Left lobe of liver (tissue), 2 donors: Measurements from ENCODE around the gene PLD6. TPM values are rescaled to one million over a fixed set of nuclear protein-coding genes. Genes with fewer than 3 reads are reported as not detected.
"Not testable (repeated sequence)": the region's sequence is repeated elsewhere in the genome, so short reads cannot be mapped to it uniquely, and the experiment has no call there.

Experiments used
- ATAC-seq: fragments of 200-7000 bp; cut with Tn5 transposase; one replicate; pipeline ENCODE4 v1.9.1; 2020; ENCODE audit warnings: mild to moderate bottlenecking, moderate library complexity
- DNase-seq: peaks from one replicate; pipeline ENCODE4 v3.0.0-alpha.2; 2020; ENCODE audit warnings: low spot score
- total RNA-seq: library from RNA; stranded (reverse); gene quantifications from one replicate; pipeline ENCODE4 v1.2.1, GENCODE V29; 2021
- donor health status: DM: no; HTN: no; CAD: no; lungs with moderate emphysema.
- donor health status: DM: no; HTN: yes; CAD: no.

PLD6 gene
- total RNA-seq, 1 donor from 2014 or later: 4.2 TPM

DNA sequence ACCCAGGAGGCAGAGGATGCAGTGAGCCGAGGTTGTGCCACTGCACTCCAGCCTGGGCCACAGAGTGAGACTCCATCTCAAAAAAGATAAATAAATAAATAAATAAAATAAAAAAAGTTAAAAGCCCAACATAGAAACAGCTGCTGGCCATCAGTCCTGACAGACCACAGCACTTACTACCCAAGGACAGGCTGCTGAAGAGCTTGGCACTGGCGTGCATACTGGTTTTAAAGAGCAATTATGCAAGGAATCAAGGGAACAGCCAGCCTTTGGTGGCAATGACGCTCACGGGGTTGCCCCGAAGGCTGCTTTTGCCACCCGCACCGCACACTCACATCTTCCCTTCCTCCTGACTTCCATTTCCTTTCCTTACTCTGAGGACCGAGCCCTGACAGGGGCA, 4.2 kb downstream of the PLD6 start:
- DNase-seq (no peak), ATAC-seq (no peak)

DNA sequence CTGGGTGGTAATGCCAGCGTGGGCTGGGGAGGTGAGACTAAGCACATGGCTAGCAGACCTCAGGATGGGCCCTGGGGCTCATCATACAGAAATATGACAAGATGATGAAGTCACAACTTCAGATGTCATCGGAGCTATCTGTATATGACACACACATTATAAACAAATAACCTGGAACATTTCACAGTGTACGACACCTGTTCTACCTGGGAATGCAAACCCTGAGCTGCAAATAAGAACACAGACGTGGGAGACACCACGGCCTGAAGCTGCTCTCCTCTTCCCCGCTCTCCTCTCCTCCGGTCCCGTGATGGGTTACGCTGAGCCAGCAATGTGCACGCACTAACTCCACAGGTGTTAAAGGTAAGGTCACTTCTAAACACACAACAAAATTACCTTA, 4.9 kb downstream of the PLD6 start:
- ATAC-seq: no peak
- DNase-seq: no peak

DNA sequence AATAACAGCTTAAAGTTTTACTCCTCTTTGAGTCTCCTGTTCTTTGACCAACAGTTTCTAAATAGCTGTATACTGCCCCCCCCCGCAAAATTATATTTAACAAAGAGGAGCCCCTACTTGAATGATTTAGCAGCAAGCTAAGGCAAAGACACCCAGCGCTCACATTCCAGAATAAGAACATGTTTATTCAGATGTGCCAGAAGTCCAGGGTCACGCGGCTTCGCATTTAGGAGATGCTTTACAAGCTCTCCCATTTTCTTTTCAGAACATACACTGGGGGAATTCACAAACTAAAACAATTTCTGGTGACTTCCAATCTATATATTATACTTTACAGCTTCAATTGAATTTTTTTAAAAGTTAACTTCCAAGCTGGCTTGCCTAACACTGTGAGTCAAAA, 5.3 kb downstream of the PLD6 start:
- ATAC-seq (no peak), DNase-seq (no peak)

- ATAC-seq (no peak), DNase-seq (no peak)
Measured at GRCh38 chr17:17200311-17200710, 5.8 kb downstream of the PLD6 start.

DNA sequence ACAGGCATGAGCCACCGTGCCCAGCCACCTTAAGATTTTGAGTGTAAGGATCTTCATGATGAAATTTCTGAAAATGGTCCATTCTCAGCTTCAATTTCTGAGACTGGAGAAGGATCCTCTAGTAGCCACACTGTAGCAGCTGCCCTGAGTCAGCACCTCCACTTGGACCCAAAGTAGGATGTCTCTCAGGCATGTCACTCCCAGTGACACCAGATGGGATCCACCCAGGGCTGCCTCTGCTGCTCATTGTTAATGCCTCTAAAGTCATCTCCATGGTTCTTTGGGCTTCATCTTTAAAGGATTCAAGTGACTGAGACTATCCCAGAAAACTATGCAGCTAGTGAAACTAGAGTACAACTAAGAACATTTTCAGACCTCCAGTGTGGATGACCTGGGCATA, 7.9 kb downstream of the PLD6 start:
- ATAC-seq: no peak
- DNase-seq: no peak

DNA sequence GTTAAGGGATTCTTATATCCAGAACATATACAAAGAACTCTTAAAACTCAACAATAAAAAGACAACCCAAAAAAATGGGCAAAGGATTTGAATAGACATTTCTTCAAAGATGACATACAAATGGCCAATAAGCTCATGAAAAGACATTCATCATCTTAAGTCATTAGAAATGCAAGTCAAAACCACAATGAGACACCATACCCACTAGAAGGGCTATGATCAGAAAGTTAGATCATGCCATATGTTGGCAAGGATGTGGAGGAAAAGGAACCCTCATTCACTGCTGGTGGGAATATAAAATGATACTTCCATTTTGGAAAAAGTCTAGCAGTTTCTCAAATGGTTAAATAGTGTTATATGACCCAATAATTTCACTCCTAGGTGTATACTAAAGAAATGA, 9.4 kb downstream of the PLD6 start:
- ATAC-seq (no peak), DNase-seq (no peak)

DNA sequence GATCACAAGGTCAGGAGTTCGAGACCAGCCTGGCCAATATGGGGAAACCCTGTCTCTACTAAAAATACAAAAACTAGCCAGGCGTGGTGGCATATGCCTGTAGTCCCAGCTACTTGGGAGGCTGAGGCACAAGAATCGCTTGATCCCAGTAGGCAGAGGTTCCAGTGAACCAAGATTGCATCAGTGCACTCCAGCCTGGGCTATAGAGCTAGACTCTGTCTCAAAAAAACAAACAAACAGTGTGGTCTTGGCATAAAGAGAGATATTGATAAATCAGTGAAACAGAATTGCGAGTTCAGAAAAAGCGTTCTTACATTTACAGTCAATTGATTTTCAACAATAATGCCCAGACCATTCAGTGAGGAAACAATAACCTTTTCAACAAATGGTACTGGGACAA, 10.7 kb downstream of the PLD6 start:
- peak; percentile 75 for ATAC-seq
- not testable (repeated sequence) for DNase-seq

GRCh38 chr17:17191961-17192381, 14.2 kb downstream of the PLD6 start:
- ATAC-seq (no peak), DNase-seq (no peak)

- ATAC-seq (peak; percentile 24), DNase-seq (no peak)
Measured at GRCh38 chr17:17191346-17191792, 14.8 kb downstream of the PLD6 start.

- DNase-seq: no peak
- ATAC-seq: no peak
Measured at GRCh38 chr17:17190188-17190587, 15.9 kb downstream of the PLD6 start.

GRCh38 chr17:17189559-17189958, 16.6 kb downstream of the PLD6 start:
- peak; percentile 9 for ATAC-seq
- no peak for DNase-seq

- ATAC-seq (no peak), DNase-seq (no peak)
Measured at GRCh38 chr17:17188586-17188985, 17.5 kb downstream of the PLD6 start.

GRCh38 chr17:17186551-17187505, 19.3 kb downstream of the PLD6 start:
- DNase-seq: no peak
- no peak for ATAC-seq

GRCh38 chr17:17186051-17186450, 20.1 kb downstream of the PLD6 start:
- no peak for DNase-seq
- ATAC-seq: no peak

DNA sequence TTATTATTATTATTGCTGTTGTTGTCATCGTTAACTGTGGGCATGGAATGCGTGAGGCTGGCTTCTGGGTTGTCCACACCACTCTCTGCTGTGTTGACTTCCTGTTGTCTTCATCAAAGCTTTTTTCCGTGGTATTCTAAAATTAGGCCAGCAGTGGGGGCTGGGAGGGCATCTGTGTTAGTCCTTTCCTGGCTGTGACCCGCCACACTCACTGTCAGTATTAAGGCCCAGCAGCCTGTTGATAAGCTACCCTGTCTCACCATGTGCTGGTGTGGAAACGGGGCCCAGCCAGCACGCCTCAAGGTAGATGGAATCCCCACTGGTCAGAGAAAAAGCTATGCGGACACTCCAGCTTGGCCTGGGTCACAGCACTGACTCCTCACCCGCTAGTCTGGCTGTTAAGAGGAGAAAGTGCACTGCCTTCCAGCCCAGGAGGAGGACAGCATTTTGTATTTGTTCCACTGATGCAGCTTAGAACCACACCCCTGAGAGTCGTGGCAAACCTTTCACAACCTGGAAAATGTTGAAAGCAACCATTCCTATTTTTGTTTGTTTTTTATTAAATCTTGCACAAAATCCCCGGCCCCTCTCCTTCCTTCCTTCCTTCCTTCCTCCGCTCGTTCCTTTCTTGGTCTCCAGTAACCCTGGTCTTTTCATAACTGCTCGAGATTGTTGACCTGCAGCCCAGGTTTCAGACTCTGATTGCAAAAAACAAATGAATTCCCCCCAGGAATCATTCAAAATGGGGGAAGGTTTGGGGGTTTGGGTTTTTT, 21.0 kb downstream of the PLD6 start:
- DNase-seq: not testable (repeated sequence)
- peak; percentile 11 for ATAC-seq

- DNase-seq: no peak
- ATAC-seq: no peak
Measured at GRCh38 chr17:17183744-17184143, 22.4 kb downstream of the PLD6 start.

DNA sequence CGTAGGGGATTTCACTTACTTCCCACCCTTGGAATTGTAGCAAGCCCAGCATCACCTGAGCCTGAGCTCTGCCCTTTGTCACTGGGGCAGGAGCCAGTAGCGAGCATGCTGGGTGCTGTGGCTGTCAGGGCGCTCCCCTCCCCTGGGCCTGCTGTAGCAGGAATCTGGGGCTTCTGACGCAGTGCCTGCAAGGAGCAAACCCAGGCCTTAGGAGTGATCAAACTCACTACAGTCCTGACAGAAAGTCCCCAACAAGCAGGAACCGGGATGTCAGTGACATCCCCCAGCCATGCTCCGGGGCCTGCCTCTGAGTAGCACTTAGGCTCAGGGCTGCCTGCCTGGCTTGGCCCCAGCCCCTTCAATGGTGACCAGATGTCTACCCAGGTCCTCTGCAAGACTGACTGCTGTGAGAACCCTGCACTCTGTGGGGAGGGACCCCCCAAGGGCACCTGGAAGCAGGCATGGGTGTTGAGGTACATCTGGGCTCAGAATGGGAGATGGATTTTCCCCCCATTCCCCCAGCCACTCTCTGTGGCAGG, 23.5 kb downstream of the PLD6 start:
- DNase-seq (no peak), ATAC-seq (no peak)

DNA sequence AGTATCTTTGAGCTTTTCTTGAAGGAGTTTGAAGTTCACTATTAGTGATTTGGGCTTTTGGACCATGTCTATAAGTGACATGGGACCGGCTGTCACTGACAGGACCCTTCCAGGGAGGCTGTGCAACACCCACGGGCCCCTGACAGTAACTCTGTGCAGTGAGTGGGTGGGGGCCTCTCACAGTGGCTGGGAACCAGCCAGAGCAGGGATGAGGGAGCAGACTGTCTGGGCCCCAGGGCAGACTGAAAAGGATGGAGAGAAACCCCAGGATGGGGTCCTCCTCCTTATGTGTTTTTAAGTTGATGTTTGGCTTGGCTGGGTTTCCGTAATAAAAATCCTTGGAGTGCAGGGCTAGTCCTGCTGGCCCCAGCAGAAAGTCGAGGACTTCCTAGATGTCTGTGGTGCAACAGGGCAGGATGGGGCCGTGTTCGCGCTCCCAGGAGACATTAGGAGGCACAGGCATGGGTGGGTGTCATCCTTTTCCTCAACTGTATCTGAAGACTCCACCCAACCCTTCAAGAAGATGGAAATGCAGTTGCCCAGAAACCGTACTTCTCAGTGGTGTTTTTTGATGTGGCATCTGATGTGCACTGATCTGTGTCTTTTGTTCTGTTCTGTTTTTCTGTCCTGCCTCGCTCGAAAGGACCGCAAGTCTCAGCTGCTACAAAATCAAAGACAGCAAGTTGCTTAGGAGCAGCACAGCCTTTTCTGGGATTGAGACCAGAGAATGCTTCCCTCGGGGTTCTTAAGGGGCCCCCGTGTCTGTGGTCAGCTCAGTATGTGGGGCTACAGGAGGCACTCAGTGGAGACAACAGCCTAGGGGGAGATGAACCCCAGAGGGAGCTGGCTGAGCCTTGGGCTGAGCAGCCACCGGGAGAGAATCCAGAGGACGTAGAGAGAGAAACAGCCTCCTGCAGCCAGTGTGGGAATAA, 24.2 kb downstream of the PLD6 start:
- no peak for DNase-seq

GRCh38 chr17:17180741-17181525, 25.2 kb downstream of the PLD6 start:
- DNase-seq (no peak), ATAC-seq (no peak)

More for the DNA sequence above, 24.2 kb downstream of the PLD6 start:
- ATAC-seq: no peak

DNA sequence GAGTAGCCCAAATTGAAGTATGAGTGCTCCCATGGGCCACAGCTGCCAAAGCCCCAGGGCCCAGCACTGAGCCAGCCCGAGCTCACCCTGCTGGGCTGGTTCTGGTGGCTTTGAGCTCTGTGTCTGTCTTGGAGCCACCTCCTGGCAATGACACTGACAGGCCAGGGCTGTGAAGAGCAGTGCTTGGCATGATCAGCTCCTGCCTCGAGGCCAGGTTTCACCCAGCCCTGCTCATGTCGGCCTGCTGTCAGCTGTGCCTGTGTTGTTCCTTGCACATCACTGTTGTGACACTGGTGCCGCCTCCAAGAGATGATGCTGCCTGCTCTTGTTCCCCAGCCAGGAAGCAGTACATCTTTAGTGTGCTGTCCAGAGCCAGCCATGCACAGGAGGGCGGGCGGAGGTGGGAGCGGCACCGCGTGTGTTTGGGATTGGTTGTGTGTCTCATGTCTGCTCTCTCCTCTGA, 26.0 kb downstream of the PLD6 start:
- ATAC-seq (peak; percentile 9), DNase-seq (no peak)
